Colonic mucosa (tissue), 4 donors: ENCODE results near the gene ALDH4A1. TPM values are rescaled to one million over a fixed set of nuclear protein-coding genes. Genes with fewer than 3 reads are reported as not detected.

Experiments
- DNase-seq: peaks from one replicate; pipeline ENCODE4 v3.0.0-alpha.2; 2020
- H3K27ac ChIP-seq: fragments of 200-600 bp; one replicate; pipeline ENCODE4 v1.8.0; 2021
- H3K27me3 ChIP-seq: fragments of 200-600 bp; one replicate; pipeline ENCODE4 v1.8.0; 2021
- H3K36me3 ChIP-seq: fragments of 200-600 bp; one replicate; pipeline ENCODE4 v1.8.0; 2021
- H3K4me1 ChIP-seq: fragments of 200-600 bp; one replicate; pipeline ENCODE4 v1.8.0; 2021; ENCODE audit warnings: mild to moderate bottlenecking
- H3K4me3 ChIP-seq: fragments of 200-600 bp; one replicate; pipeline ENCODE4 v1.8.0; 2021
- H3K9ac ChIP-seq, 2 donors: one replicate each; pipeline ENCODE4 v1.7.0; 2013; ENCODE audit warnings: control low read depth in 2 of 2, low read depth in 2 of 2, low read length in 2 of 2
- H3K9me3 ChIP-seq: fragments of 200-600 bp; one replicate; pipeline ENCODE4 v1.8.0; 2021
- CTCF ChIP-seq: fragments of 200-600 bp; IDR thresholded peaks from one replicate; pipeline ENCODE4 v1.8.0; 2022; ENCODE audit warnings: antibody characterized with exemption, mild to moderate bottlenecking
- intact Hi-C: fragments of 100-400 bp; cut with DNase I; formaldehyde crosslinking; loops from one replicate; pipeline ENCODE4 v1.14.1; 2022
- microRNA-seq: library from miRNA; unstranded; fragments of <30 nt; microRNA quantifications from one replicate; pipeline ENCODE4, GENCODE V29; 2019
- total RNA-seq, 2 donors: library from RNA; stranded (reverse); fragmentation: NEBNext Ultra II Directional in 1 of 2; extraction: Animal tissue kit (Norgen Biotek cat#: 25700) in 1 of 2; gene quantifications; one replicate each; pipeline ENCODE4 v1.2.1, GENCODE V29; 2021
- donor health status: healthy.
- donor health status: DM: no; HTN: no; CAD: no.
- donor health status: DM: no; HTN: no; CAD: no.

Gene ALDH4A1
- total RNA-seq, 2 donors from 2014 or later = 7.9 to 13.0 TPM

- no peak for TF ChIP-seq CTCF
- no peaks in the 10 kb centered on the region for H3K27me3 ChIP-seq
- no peaks in the 10 kb centered on the region for H3K4me1 ChIP-seq
- H3K9me3 ChIP-seq = no peaks in the 10 kb centered on the region
- H3K4me3 ChIP-seq = no peak overlapping the region
- no peaks in the 10 kb centered on the region for H3K36me3 ChIP-seq
- no peak overlapping the region for H3K9ac ChIP-seq
- intact Hi-C loops = no loop called here
- no peak overlapping the region for H3K27ac ChIP-seq
- DNase-seq = no peak
Observed at GRCh38 chr1:18829671-18830070, 72.7 kb downstream of the ALDH4A1 start.

- H3K9me3 ChIP-seq = no peaks in the 10 kb centered on the region
- intact Hi-C loops = no loop called here
- no peak overlapping the region for H3K9ac ChIP-seq
- no peak overlapping the region for H3K27ac ChIP-seq
- H3K36me3 ChIP-seq = no peaks in the 10 kb centered on the region
- H3K4me1 ChIP-seq = no peaks in the 10 kb centered on the region
- DNase-seq = no peak
- H3K4me3 ChIP-seq = no peak overlapping the region
- H3K27me3 ChIP-seq = no peaks in the 10 kb centered on the region
- no peak for TF ChIP-seq CTCF
Observed at GRCh38 chr1:18828224-18828623, 74.1 kb downstream of the ALDH4A1 start.

- H3K27me3 ChIP-seq = peaks cover 9% of the 10 kb centered on the region
- no peak for DNase-seq
- intact Hi-C loops = no loop called here
- no peak overlapping the region for H3K4me3 ChIP-seq
- no peak overlapping the region for H3K9ac ChIP-seq
- no peak overlapping the region for H3K27ac ChIP-seq
- H3K36me3 ChIP-seq = no peaks in the 10 kb centered on the region
- no peak for TF ChIP-seq CTCF
- H3K9me3 ChIP-seq = no peaks in the 10 kb centered on the region
- no peaks in the 10 kb centered on the region for H3K4me1 ChIP-seq
Observed at GRCh38 chr1:18823438-18823837, 78.9 kb downstream of the ALDH4A1 start.

Small RNA genes lying within 50 kb of the gene (microRNA-seq; reads per million reads assigned to microRNA genes)
- gene MIR1290 (not detected), gene MIR4695 (not detected)

Other genes starting within 250 kb of the ALDH4A1 start
- gene TAS1R2, start 42.9 kb downstream of the ALDH4A1 start, total RNA-seq = not detected
- 10 to 100 TPM in 1 of 2 donors, 1 to 10 TPM in 1; 5.6 to 14.0 TPM for gene IFFO2, start 54.1 kb upstream of the ALDH4A1 start, total RNA-seq